RWPE2 (cell line): ENCODE data around the gene TRIM37.
A peak's percentile ranks its signal among the peaks of the same experiment; 100 is the strongest.

ENCODE experiments used
- ATAC-seq: fragments of 200-7000 bp; cut with Tn5 transposase; 3 replicates; pipeline ENCODE4 v1.9.1; 2021; ENCODE audit warnings: low read depth
- DNase-seq: peaks from one replicate; pipeline ENCODE4 v3.0.0-alpha.2; 2020; ENCODE audit warnings: low spot score
- H3K27ac ChIP-seq: fragments of 450-650 bp; 2 replicates; pipeline ENCODE4 v1.5.1; 2017; ENCODE audit warnings: mild to moderate bottlenecking; ENCODE audit not compliant: poor library complexity, severe bottlenecking
- H3K27me3 ChIP-seq: fragments of 250-450 bp; sonication (Bioruptor Pico); 2 replicates; pipeline ENCODE4 v1.5.1; 2021; ENCODE audit warnings: mild to moderate bottlenecking, moderate library complexity; ENCODE audit not compliant: insufficient read depth, poor library complexity, severe bottlenecking
- H3K36me3 ChIP-seq: fragments of 250-450 bp; sonication (Bioruptor Pico); 2 replicates; pipeline ENCODE4 v1.5.1; 2020; ENCODE audit warnings: low read depth, mild to moderate bottlenecking, moderate library complexity
- H3K4me1 ChIP-seq: fragments of 250-450 bp; sonication (Bioruptor Pico); 2 replicates; pipeline ENCODE4 v1.5.1; 2021; ENCODE audit warnings: mild to moderate bottlenecking, moderate library complexity; ENCODE audit not compliant: insufficient read depth, poor library complexity, severe bottlenecking
- H3K4me3 ChIP-seq: fragments of 250-450 bp; sonication (Bioruptor Pico); 2 replicates; pipeline ENCODE4 v1.5.1; 2021; ENCODE audit warnings: mild to moderate bottlenecking, moderate library complexity; ENCODE audit not compliant: severe bottlenecking
- H3K9me3 ChIP-seq: fragments of 250-450 bp; sonication (Bioruptor Pico); 2 replicates; pipeline ENCODE4 v1.5.1; 2021; ENCODE audit warnings: mild to moderate bottlenecking, moderate library complexity; ENCODE audit not compliant: severe bottlenecking
- TF ChIP-seq, protein P1 (sequence below): fragments of 450-650 bp; IDR thresholded peaks from one replicate; pipeline ENCODE4 v1.5.1; 2017; ENCODE audit warnings: mild to moderate bottlenecking, moderate library complexity; ENCODE audit not compliant: poor library complexity, severe bottlenecking

The TRIM37 gene

GRCh38 chr17:59115474-59115873, 8.8 kb upstream of the TRIM37 start:
- no peak for ATAC-seq
- no peaks in the 10 kb centered on the region for H3K27me3 ChIP-seq
- no peaks in the 10 kb centered on the region for H3K4me1 ChIP-seq
- no peak overlapping the region for H3K27ac ChIP-seq
- no peak overlapping the region for H3K4me3 ChIP-seq
- peaks cover 90% of the 10 kb centered on the region for H3K36me3 ChIP-seq
- DNase-seq: no peak
- TF ChIP-seq, protein P1, sequence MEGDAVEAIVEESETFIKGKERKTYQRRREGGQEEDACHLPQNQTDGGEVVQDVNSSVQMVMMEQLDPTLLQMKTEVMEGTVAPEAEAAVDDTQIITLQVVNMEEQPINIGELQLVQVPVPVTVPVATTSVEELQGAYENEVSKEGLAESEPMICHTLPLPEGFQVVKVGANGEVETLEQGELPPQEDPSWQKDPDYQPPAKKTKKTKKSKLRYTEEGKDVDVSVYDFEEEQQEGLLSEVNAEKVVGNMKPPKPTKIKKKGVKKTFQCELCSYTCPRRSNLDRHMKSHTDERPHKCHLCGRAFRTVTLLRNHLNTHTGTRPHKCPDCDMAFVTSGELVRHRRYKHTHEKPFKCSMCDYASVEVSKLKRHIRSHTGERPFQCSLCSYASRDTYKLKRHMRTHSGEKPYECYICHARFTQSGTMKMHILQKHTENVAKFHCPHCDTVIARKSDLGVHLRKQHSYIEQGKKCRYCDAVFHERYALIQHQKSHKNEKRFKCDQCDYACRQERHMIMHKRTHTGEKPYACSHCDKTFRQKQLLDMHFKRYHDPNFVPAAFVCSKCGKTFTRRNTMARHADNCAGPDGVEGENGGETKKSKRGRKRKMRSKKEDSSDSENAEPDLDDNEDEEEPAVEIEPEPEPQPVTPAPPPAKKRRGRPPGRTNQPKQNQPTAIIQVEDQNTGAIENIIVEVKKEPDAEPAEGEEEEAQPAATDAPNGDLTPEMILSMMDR: no peak
- H3K9me3 ChIP-seq: no peaks in the 10 kb centered on the region

DNA sequence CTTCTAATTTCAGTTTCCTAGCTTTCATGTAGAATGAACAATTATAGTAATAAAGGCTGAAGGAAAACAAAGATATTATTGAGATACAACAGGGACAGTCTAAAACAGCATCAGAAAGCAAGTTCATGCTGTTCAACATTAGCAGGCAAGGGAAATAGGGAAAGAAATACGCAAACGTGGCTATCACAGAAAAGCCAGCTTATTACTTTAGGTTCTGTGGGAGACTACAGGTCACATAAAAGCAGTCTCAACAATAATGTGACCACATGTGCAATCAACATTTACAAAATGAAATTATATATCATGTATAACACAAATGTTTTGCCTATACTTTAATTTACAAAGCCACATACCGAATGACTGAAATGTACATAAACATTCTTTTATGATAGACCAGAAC, 4.9 kb upstream of the TRIM37 start:
- Histone ChIP-seq H3K27me3 (no peaks in the 10 kb centered on the region), H3K9me3 (no peaks in the 10 kb centered on the region), H3K36me3 (peaks cover 53% of the 10 kb centered on the region), H3K4me1 (no peaks in the 10 kb centered on the region), H3K4me3 (no peak overlapping the region), H3K27ac (no peak overlapping the region)
- no peak for ATAC-seq
- TF ChIP-seq, protein P1: no peak
- no peak for DNase-seq

DNA sequence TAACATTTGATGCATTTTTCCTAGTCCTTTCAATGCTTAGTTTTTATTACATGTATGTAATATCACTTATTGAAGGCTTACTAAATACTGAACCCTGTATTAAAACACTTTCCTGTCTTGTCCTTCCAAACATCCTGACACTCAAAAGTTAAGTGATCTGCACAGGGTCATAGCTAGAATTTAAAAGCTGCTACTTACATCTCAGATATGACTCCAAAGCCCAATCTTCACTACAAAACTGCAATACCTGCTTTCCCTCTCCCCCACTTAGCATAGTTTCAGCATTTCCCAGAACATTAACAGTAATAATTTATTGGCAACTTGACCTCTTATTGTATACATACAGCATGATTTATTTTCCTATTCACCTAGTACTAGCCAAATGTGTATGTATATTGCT, 4.3 kb upstream of the TRIM37 start:
- no peaks in the 10 kb centered on the region for H3K4me1 ChIP-seq
- H3K27me3 ChIP-seq: no peaks in the 10 kb centered on the region
- no peak for DNase-seq
- no peak for ATAC-seq
- peaks cover 47% of the 10 kb centered on the region for H3K36me3 ChIP-seq
- no peaks in the 10 kb centered on the region for H3K9me3 ChIP-seq
- TF ChIP-seq, protein P1: no peak
- H3K4me3 ChIP-seq: no peak overlapping the region
- no peak overlapping the region for H3K27ac ChIP-seq

GRCh38 chr17:59108400-59109102, 1.9 kb upstream of the TRIM37 start:
- Histone ChIP-seq H3K4me3 (no peak overlapping the region), H3K27ac (peak overlapping the region; percentile 74), H3K9me3 (no peaks in the 10 kb centered on the region), H3K27me3 (no peaks in the 10 kb centered on the region), H3K4me1 (peaks cover 8% of the 10 kb centered on the region), H3K36me3 (peaks cover 38% of the 10 kb centered on the region)
- DNase-seq: no peak
- TF ChIP-seq, protein P1: no peak
- no peak for ATAC-seq

DNA sequence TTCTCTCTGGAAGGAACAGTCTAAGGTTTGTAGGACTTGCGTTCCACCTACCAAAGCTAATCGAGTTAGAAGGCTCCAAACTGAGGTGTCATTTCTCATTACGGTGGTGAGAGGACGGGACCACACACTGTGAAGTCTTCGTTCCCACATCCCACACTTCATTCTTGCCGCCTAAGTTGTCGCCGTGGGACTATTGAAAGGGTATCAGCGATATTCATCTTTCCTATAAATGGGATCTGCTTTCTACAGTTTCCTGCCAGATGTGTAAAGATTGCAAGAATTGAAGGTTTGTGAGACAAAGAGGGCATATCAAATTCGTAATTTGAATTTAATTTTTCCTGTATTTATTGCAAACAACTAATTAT, 608 bp upstream of the TRIM37 start:
- peaks cover 34% of the 10 kb centered on the region for H3K36me3 ChIP-seq
- TF ChIP-seq, protein P1: no peak
- H3K4me1 ChIP-seq: peaks cover 8% of the 10 kb centered on the region
- peak overlapping the region; percentile 67 for H3K4me3 ChIP-seq
- H3K9me3 ChIP-seq: no peaks in the 10 kb centered on the region
- H3K27me3 ChIP-seq: no peaks in the 10 kb centered on the region
- no peak for ATAC-seq
- no peak for DNase-seq
- peak overlapping the region; percentile 74 for H3K27ac ChIP-seq
